ENCODE results near the gene UBE2H.

Gene UBE2H

GRCh38 chr7:129783584-129783919, 169.2 kb downstream of the UBE2H start:
- DNase-seq, result no peak

GRCh38 chr7:129782818-129783583, 169.8 kb downstream of the UBE2H start:
- no peak for DNase-seq

- DNase-seq, result no peak
Measured at GRCh38 chr7:129781928-129782817, 170.6 kb downstream of the UBE2H start.

- DNase-seq, result peak; percentile 80
Measured at GRCh38 chr7:129780974-129781927, 171.5 kb downstream of the UBE2H start.
